Measurements from ENCODE around the gene LPAR2. TPM values are rescaled to one million over a fixed set of nuclear protein-coding genes. Genes with fewer than 3 reads are reported as not detected.

LPAR2 gene
- polyA plus RNA-seq, 3 donors, result 1.9 to 108 (median 2.2) TPM

DNA sequence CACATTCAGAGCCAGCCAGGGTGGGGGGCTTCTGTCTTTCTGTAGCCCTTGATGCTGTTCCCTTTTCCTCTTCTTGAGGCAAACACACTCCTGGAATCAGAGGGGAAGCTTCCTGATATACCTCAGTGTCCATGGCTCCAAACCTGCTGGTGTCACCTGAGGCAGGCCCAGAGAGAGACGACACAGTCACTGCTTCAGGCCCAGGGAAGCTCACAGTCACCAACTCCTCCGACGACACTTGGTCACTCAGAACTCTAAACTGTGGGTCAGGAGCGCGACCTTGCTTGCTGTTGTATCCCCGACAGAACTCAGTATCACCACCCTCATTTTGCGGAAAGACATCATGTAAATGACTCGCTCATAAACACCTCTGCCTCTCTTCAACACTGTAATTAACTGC, 34.3 kb upstream of the LPAR2 start:
- Mint-ChIP-seq H3K4me1 (peaks cover 22% of the 10 kb centered on the region), H3K4me3 (peak overlapping the region; percentile 88 to 90), H3K27ac (peak overlapping the region; percentile 90 to 98 (median 94)), H3K36me3 (peaks cover 25 to 34% of the 10 kb centered on the region in 2 donors), H3K27me3 (ENCODE audit: low read depth in 3 of 3) (peaks cover 0 to 2% (median 2%) of the 10 kb centered on the region in 3 donors), H3K9me3 (peaks cover 0 to 6% (median 0%) of the 10 kb centered on the region in 7 donors)
- H3K9me3 ChIP-seq (replicated peaks in 1 of 2; ENCODE audit: control insufficient read depth in 1 of 2, insufficient read depth in 1 of 2, low read length in 2 of 2), result no peaks in the 10 kb centered on the region
- H3K27ac ChIP-seq (ENCODE audit: low read depth in 1 of 2, low read length in 2 of 2), result peak overlapping the region; percentile 96 to 99
- TF ChIP-seq, protein P1, sequence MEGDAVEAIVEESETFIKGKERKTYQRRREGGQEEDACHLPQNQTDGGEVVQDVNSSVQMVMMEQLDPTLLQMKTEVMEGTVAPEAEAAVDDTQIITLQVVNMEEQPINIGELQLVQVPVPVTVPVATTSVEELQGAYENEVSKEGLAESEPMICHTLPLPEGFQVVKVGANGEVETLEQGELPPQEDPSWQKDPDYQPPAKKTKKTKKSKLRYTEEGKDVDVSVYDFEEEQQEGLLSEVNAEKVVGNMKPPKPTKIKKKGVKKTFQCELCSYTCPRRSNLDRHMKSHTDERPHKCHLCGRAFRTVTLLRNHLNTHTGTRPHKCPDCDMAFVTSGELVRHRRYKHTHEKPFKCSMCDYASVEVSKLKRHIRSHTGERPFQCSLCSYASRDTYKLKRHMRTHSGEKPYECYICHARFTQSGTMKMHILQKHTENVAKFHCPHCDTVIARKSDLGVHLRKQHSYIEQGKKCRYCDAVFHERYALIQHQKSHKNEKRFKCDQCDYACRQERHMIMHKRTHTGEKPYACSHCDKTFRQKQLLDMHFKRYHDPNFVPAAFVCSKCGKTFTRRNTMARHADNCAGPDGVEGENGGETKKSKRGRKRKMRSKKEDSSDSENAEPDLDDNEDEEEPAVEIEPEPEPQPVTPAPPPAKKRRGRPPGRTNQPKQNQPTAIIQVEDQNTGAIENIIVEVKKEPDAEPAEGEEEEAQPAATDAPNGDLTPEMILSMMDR (IDR thresholded peaks at IDR 0.05), result no peak
- peak overlapping the region in 2 of 3 experiments; percentile 93 to 95 for H3K4me3 ChIP-seq (replicated peaks in 1 of 3; ENCODE audit: low read depth in 2 of 3, low read length in 3 of 3)
- H3K9ac ChIP-seq (ENCODE audit: insufficient read depth, low read length, poor library complexity, severe bottlenecking), result peak overlapping the region; percentile 24
- H3K36me3 ChIP-seq (replicated peaks in 1 of 2; ENCODE audit: control insufficient read depth in 1 of 2, insufficient read depth in 2 of 2, low read length in 2 of 2), result peaks cover 25 to 28% of the 10 kb centered on the region in 2 donors
- intact Hi-C loops (cut with micrococcal nuclease), result loop anchor here in 1 of 2 donors (5.0 to 10.0 kb wide), 2 partner anchors 242 to 1845 kb away; partner anchors contain the start of genes ZNF429 and ZNF93
- H3K79me2 ChIP-seq (ENCODE audit: insufficient read depth, low read length), result peaks cover 51% of the 10 kb centered on the region
- H4K20me1 ChIP-seq (ENCODE audit: insufficient read depth, low read length), result peaks cover 4% of the 10 kb centered on the region
- H3K4me2 ChIP-seq (replicated peaks; ENCODE audit: extremely low read depth, low read length, poor library complexity, severe bottlenecking), result peak overlapping the region; percentile 96
- peak overlapping the region; percentile 85 for H2AFZ ChIP-seq (ENCODE audit: insufficient read depth, low read depth, low read length, poor library complexity, severe bottlenecking)
- peak in 1 of 3 donors; percentile 6 for DNase-seq
- peaks cover 23 to 30% of the 10 kb centered on the region in 2 donors for H3K4me1 ChIP-seq (ENCODE audit: control insufficient read depth in 1 of 2, insufficient read depth in 2 of 2, low read length in 2 of 2)
- WGBS (ENCODE audit: insufficient coverage), result 87% methylated on average over 8 of the region's 8 CpGs
- H3K27me3 ChIP-seq (ENCODE audit: control insufficient read depth in 2 of 2, insufficient read depth in 2 of 2, low read length in 2 of 2), result no peaks in the 10 kb centered on the region

DNA sequence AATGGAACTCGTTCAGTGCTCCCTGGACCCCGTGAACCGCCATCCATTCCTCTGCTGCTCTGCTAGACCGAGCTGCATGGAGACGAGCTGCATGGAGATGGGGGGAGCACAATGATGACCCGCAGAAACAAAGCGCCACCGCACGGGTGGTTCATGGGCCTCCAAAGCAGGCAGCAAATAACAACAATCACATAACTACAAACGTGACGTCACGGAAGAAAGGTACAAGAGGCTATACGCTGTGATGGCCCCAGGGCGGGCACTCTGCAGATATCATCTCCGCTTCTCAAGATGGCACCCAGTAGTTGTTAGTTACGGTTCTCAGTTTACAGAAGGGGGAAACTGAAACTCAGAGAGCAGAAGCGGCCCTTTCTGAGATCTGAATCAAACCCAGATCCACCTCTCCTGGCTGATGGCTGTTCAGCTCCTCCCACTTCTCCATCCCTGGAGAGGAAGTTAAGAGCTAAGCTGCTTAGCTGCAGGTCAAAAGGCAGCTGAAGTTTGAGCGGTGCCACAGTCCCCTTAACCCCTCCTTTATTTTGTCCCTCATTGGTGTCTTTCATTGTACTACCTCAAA, 33.7 kb upstream of the LPAR2 start:
- peak; percentile 68 to 75 (median 74) for DNase-seq
- H3K79me2 ChIP-seq (ENCODE audit: insufficient read depth, low read length), result peaks cover 51% of the 10 kb centered on the region
- Mint-ChIP-seq H3K4me1 (peaks cover 22% of the 10 kb centered on the region), H3K4me3 (peak overlapping the region; percentile 88 to 90), H3K36me3 (peaks cover 31 to 40% of the 10 kb centered on the region in 2 donors), H3K27me3 (ENCODE audit: low read depth in 3 of 3) (peaks cover 0 to 2% (median 2%) of the 10 kb centered on the region in 3 donors), H3K9me3 (peaks cover 0 to 6% (median 0%) of the 10 kb centered on the region in 7 donors), H3K27ac (peak overlapping the region; percentile 90 to 98 (median 94))
- peak overlapping the region; percentile 74 for H2AFZ ChIP-seq (ENCODE audit: insufficient read depth, low read depth, low read length, poor library complexity, severe bottlenecking)
- WGBS (ENCODE audit: insufficient coverage), result 84% methylated on average over 7 of the region's 18 CpGs
- H3K4me1 ChIP-seq (ENCODE audit: control insufficient read depth in 1 of 2, insufficient read depth in 2 of 2, low read length in 2 of 2), result peaks cover 23 to 30% of the 10 kb centered on the region in 2 donors
- TF ChIP-seq, protein P1 (IDR thresholded peaks at IDR 0.05), result no peak
- H3K4me3 ChIP-seq (replicated peaks in 1 of 3; ENCODE audit: low read depth in 2 of 3, low read length in 3 of 3), result peak overlapping the region in 2 of 3 experiments; percentile 93 to 95
- peaks cover 31 to 34% of the 10 kb centered on the region in 2 donors for H3K36me3 ChIP-seq (replicated peaks in 1 of 2; ENCODE audit: control insufficient read depth in 1 of 2, insufficient read depth in 2 of 2, low read length in 2 of 2)
- no peaks in the 10 kb centered on the region for H3K9me3 ChIP-seq (replicated peaks in 1 of 2; ENCODE audit: control insufficient read depth in 1 of 2, insufficient read depth in 1 of 2, low read length in 2 of 2)
- peaks cover 4% of the 10 kb centered on the region for H4K20me1 ChIP-seq (ENCODE audit: insufficient read depth, low read length)
- intact Hi-C loops (cut with micrococcal nuclease), result loop anchor here in 1 of 2 donors (5.0 to 10.0 kb wide), 2 partner anchors 243 to 1846 kb away; partner anchors contain the start of genes ZNF429 and ZNF93
- H3K9ac ChIP-seq (ENCODE audit: insufficient read depth, low read length, poor library complexity, severe bottlenecking), result peak overlapping the region; percentile 24
- H3K27me3 ChIP-seq (ENCODE audit: control insufficient read depth in 2 of 2, insufficient read depth in 2 of 2, low read length in 2 of 2), result no peaks in the 10 kb centered on the region
- H3K4me2 ChIP-seq (replicated peaks; ENCODE audit: extremely low read depth, low read length, poor library complexity, severe bottlenecking), result peak overlapping the region; percentile 96
- peak overlapping the region; percentile 96 to 99 for H3K27ac ChIP-seq (ENCODE audit: low read depth in 1 of 2, low read length in 2 of 2)
